Retinal pigment epithelial cell (primary cell): ENCODE results near the gene STRA6.
"Not testable (repeated sequence)": the region's sequence is repeated elsewhere in the genome, so short reads cannot be mapped to it uniquely, and the experiment has no call there.

Experiments used
- DNase-seq: peaks from one replicate; pipeline ENCODE4 v3.0.0-alpha.2; 2010; ENCODE audit warnings: low read depth
- H3K4me3 ChIP-seq: 2 replicates; pipeline ENCODE4 v1.5.1; 2011; ENCODE audit warnings: mild to moderate bottlenecking, low read length, control low read depth, moderate library complexity
- CTCF ChIP-seq: conservative IDR thresholded peaks from 2 replicates; pipeline ENCODE4 v1.5.1; 2011; ENCODE audit warnings: low read depth, low read length, control low read depth, inconsistent platforms

Gene STRA6

GRCh38 chr15:74170875-74171578 lies 31.6 kb downstream of the STRA6 start:
- H3K4me3 ChIP-seq: no peak overlapping the region
- no peak for DNase-seq
- TF ChIP-seq CTCF: no peak

DNA sequence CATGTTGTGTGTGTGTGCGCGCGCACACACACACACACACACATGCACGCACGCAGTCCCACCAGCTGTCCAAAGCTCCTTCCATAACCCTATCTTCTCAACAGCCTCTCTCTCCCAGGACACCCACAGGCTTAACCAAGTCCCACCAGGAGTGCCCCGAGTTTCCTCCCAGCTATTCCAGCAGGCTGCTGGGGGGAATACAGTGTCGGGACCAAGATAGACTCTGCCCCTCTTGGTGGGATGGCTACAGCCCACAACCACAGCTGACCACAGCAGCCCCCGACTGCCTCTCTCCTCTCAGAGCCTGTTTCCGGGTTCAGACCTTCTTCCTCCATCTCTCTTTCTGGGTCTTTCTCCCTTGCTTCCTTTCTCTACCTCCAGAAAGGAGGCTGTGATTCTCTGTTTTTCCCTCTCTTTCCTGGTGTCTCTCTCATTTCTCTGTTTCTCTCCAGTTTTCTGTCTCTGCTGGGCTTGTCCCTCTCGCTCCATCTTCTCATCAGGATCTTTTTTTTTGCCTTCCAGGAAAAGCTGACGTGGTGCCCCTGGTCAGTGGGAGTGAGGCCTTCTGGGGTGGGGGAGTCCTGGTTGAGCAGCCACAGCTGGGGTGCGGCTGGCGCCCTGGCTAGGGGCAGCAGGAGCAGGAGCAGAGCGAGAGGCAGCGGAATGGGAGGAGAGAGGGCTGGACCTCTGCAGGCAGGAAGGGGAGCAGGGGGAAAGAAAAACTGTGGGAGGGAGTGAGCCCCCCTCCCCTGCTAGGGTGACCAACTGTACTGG lies 32.3 kb downstream of the STRA6 start:
- H3K4me3 ChIP-seq: no peak overlapping the region
- DNase-seq: no peak
- no peak for TF ChIP-seq CTCF

GRCh38 chr15:74168711-74169126 lies 33.9 kb downstream of the STRA6 start:
- H3K4me3 ChIP-seq: no peak overlapping the region
- TF ChIP-seq CTCF: no peak
- DNase-seq: no peak

- no peak overlapping the region for H3K4me3 ChIP-seq
- no peak for DNase-seq
- no peak for TF ChIP-seq CTCF
These were observed 34.7 kb downstream of the STRA6 start for GRCh38 chr15:74167891-74168331.

- DNase-seq: no peak
- no peak for TF ChIP-seq CTCF
- no peak overlapping the region for H3K4me3 ChIP-seq
These were observed 37.1 kb downstream of the STRA6 start for GRCh38 chr15:74165461-74165860.

DNA sequence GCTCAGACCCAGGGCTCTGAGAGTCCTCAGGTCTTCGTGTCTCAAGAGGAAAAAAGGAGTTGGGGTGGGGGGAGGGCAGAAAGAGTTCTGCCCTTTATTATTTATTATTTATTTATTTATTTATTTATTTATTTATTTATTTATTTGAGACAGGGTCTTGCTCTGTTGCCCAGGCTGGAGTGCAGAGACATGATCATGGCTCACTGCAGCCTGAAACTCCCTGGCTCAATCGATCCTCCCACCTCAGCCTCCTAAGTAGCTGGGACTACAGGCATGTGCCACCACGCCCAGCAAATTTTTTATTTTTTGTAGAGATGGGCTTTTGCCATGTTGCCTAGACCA lies 40.4 kb downstream of the STRA6 start:
- DNase-seq, H3K4me3 ChIP-seq: not testable (repeated sequence)

DNA sequence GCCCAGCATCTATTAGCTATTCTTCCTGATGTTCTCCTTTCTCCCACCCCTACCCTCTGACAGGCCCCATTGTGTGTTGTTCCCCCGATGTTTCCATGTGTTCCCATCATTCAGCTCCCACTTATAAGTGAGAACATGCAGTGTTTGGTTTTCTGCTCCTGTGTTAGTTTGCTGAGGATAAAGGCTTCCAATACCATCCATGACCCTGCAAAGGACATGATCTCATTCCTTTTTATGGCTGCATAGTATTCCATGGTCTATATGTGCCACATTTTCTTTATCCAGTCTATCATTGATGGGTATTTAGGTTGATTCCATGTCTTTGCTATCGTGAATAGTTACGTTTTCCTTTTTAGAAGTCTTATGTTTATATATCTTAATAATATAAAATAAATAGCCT lies 42.2 kb downstream of the STRA6 start:
- not testable (repeated sequence) for DNase-seq, H3K4me3 ChIP-seq

- DNase-seq: no peak
- TF ChIP-seq CTCF: no peak
These were observed 42.8 kb downstream of the STRA6 start for GRCh38 chr15:74159773-74160172.

More at GRCh38 chr15:74159773-74160172, 42.8 kb downstream of the STRA6 start:
- no peak overlapping the region for H3K4me3 ChIP-seq
